HG03139 (cell line): ENCODE data around the gene ILF2.
A peak's percentile ranks its signal among the peaks of the same experiment; 100 is the strongest.
"Not testable (repeated sequence)": the region's sequence is repeated elsewhere in the genome, so short reads cannot be mapped to it uniquely, and the experiment has no call there.

Source experiments
- ATAC-seq: cut with Tn5 transposase; IDR thresholded peaks from one replicate; pipeline ENCODE4 v1.9.1; 2021; ENCODE audit not compliant: unreplicated experiment

Gene ILF2

DNA sequence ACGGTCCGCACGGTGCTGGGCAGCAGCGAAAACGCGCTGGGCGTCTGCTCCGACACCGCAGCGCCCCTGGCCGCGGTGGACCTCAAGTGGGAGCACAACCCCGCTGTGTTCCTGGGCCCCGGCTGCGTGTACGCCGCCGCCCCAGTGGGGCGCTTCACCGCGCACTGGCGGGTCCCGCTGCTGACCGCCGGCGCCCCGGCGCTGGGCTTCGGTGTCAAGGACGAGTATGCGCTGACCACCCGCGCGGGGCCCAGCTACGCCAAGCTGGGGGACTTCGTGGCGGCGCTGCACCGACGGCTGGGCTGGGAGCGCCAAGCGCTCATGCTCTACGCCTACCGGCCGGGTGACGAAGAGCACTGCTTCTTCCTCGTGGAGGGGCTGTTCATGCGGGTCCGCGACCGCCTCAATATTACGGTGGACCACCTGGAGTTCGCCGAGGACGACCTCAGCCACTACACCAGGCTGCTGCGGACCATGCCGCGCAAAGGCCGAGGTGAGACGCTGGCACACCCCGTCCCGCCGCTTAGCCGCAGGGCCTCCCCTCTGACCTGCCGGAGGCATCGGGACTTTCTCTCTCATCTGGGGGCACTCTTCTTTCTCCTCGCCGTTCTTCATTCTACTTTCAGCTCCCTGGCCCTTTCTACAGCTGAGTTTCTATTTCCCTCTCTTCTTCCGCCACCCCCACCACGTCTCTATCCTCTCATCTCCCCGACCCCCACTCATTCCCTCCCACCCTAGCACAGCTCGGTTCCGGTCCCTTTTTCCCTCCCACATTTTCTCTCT is 8.7 kb upstream of the ILF2 start:
- ATAC-seq, result no peak

DNA sequence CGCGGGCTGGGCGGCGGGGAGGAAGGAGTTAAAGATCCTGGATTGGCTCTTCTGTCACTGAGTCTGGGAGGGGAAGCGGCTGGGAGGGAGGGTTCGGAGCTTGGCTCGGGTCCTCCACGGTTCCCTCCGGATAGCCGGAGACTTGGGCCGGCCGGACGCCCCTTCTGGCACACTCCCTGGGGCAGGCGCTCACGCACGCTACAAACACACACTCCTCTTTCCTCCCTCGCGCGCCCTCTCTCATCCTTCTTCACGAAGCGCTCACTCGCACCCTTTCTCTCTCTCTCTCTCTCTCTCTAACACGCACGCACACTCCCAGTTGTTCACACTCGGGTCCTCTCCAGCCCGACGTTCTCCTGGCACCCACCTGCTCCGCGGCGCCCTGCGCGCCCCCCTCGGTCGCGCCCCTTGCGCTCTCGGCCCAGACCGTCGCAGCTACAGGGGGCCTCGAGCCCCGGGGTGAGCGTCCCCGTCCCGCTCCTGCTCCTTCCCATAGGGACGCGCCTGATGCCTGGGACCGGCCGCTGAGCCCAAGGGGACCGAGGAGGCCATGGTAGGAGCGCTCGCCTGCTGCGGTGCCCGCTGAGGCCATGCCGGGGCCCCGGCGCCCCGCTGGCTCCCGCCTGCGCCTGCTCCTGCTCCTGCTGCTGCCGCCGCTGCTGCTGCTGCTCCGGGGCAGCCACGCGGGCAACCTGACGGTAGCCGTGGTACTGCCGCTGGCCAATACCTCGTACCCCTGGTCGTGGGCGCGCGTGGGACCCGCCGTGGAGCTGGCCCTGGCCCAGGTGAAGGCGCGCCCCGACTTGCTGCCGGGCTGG is 7.9 kb upstream of the ILF2 start, which contains the start of gene NPR1:
NPR1 (plus strand) TSS at position 170 of the 818 bp plus-strand sequence; CDS start at position 591, 421 bp downstream.
- ATAC-seq, result no peak

DNA sequence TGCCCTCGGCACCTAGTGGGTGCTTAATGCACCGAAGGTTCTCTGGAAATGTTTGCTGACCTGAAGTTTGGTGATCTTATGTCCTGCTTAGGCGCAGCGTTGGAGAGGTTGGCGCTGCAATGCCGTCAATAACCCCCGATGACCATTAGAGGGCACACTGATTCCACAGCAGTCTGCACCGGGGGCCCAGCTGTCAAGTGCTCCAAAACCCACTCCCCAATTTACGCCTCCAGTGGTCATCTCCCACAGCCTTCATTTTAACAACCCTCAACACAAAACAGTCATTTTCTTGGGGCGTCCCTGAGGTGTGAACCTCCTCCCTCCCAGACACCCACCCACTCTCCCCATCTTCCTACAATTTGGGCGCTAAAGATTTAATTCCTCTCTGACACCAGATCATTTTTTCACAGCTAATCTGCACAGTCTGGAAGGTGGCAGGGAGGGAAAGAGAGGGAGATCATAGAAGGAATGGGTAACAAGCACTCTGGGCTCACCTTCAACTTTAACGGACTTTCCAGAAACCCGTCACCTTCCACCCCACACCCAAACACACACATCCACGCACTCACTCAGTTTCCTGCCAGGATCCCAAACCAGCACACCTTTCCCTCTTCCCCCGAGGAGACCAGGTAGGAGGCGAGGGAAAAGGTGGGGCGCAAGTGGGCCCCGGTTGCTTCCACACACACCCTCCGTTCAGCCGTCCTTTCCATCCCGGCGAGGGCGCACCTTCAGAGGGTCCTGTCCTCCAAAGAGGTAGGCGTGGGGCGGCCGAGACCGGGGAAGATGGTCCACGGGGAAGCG is 7.1 kb upstream of the ILF2 start:
- ATAC-seq, result no peak

DNA sequence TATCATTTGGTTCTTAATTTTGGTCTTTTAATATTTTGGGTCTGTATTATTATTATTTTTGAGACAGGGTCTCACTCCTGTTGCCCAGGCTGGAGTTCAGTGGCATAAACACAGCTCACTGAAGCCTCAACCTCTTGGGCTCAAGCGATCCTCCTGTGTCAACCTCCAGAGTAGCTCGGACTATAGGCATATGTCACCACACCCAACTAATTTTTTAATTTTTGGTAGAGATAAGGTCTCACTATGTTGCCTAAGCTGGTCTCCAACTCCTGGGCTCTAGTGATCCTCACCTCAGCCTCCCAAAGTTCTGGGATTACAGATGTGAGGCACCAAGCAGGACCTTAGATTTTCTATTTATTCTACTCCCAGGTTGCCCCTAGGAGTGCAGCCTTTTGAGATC is 2.7 kb upstream of the ILF2 start:
- no peak for ATAC-seq

DNA sequence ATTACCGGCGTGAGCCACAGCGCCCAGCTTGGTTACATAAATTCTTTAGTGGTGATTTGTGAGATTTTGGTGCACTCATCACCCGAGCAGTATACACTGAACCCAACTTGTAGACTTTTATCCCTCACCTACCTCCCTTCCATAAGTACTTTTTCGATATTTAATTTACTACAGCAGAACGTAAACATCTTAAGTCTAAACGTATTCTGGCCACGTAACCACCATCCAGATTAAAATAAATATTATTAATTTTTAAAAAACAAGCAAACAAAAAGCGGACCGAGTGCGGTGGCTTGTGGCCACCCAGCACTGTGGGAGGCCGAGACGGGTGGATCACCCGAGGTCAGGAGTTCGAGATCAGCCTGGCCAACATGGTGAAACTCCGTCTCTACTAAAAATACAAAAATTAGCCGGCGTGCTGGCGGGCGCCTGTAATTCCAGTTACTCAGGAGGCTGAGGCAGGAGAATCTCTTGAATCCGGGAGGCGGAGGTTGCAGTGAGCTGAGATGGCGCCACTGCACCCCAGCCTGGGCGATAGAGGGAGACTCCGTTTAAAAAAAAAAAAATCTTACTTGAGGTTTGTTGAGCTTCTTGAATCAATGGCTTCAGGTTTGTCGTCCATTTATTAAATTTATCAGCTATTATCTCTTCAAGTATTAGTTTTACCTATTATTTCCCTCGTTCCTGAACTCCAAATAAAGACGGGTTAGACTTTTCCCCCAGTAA is 998 bp upstream of the ILF2 start:
- ATAC-seq, result peak; percentile 2

DNA sequence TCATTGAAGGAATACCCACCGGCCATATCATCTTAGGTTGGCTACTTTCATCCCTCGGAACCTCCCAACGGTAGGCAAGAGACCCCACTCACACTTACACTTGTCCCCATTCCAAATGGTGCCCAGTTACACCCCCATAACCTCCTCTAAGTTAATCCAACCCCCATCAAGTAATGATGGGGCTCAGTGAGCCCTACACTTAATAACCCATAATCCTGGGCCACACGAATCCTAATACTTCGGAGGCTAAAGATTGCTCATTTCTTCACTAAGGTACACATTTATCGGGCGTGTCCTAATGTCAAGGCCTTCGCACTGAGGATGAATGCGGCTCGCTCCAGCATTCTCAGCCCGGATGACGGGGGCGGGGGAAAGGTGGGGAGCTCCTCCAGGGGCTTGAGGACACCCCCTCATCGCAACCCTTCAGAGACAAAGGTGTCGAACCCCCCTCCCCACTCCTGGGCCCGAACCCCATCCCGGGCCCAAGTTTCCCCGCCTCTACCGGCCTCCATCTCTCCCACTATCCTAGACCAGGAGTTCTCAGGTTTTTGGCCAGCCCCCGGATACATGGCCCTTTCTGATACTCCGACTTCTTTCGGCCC is 435 bp downstream of the ILF2 start:
- no peak for ATAC-seq

DNA sequence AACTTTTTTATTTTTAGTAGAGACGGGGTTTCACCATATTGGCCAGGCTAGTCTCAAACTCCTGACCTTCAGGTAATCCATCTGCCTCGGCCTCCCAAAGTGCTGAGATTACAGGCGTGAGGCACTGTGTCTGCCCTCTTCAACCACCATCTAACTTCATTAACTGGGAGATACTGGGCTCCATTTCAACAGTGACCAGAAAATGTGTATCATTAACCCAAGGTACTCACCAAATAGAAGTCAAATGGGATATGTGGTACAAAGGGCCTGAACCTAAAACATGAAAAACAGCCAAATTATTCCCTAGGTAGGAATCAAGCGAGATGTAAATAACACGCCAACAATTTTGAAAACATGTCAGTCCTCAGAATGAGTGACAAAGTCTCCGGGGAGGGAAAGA is 1.2 kb downstream of the ILF2 start:
- ATAC-seq, result no peak

DNA sequence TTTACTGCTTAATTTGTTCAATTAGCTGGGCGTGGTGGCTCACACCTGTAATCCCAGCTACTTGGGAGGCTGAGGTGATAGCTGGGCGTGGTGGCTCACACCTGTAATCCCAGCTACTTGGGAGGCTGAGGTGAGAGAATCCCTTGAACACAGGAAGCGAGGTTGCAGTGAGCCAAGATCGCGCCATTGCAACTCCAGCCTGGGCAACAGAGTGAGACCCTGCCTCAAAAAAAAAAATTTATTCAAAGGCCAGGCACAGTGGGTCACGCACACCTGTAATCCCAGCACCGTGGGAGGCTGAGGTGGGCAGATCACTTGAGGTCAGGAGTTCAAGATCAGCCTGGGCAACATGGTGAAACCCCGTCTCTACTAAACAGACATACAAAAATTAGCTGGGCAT is 2.1 kb downstream of the ILF2 start:
- ATAC-seq, result not testable (repeated sequence)

DNA sequence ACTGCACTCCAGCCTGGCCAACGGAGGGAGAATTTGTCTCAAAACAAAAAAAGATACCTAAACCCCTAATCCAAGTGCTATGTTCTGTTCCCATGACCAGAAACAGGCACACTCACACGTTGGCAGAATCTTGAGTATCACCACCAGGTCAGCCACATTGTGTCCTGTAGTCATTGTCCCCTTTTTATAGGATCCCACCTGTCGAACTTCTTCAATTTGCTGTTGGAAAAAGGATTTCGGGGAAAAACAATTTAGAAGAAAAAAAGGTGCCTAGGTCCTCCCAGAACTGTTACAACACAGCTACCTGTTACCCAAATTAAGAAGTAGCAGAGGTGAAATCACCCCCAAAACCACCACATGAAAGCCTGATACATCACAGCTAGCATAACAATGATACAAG is 3.4 kb downstream of the ILF2 start:
- no peak for ATAC-seq

DNA sequence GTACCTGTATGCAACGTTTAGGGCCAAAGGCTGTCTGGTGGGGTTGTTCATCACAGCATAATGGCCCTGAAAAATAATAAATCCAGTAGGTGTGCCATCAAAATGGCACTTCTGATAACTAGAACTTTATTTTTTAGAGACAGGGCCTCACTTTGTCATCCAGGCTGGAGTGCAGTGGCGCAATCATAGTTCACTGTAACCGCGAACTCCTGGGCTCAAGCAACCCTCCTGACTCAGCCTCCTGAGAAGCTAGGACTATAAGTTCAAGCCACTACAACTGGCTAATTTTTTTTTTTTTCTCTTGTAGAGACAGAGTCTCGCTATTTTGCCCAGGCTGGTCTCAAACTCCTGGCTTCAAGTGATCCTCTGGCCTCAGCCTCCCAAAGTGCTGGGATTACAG is 7.6 kb downstream of the ILF2 start:
- ATAC-seq, result no peak

DNA sequence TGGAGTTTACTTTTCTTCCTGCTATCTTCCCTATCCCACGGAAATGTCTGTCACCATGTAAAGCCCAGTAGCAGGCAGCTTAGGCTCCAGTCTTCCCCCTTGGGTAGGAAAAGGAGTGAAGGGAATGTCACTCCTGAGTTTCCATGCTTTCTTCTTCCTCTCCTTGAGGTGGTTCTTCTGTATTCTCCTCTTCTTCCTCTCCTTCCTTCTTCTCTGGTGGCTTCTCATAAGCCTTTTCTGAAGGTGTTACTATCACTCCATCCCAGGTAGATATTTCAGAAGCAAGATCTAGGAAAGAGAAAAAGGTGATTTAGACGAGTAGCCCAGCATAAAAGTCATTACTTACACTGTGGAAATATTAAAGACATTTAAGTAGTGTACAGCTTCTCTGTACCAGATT is 8.5 kb downstream of the ILF2 start:
- ATAC-seq, result no peak

DNA sequence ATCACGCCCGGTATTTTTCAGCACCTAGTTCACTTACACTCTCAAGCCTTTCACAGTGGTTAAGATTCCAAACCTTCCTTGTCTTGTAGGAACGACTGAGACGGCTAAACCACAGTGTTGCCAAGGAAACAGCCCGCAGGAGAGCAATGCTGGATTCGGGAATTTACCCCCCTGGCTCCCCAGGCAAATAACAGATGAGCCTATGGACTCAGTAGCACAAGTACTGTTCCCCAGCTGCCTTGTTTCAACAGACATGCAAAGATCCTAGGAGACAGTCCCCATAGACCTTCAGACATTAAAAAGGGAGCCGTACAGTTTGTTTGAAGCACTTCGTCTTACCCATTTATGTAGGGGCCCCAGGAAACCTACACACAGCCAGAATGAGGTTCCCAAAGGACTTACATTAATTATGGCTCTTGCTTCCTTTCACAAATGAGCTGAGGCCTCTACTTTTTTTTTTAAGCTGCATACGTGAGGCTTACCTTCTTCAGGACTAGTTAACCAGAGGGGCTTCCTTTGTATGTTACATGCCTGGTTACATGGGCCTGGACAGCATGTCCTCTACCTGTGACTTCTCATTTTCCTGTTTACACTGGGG is 9.6 kb downstream of the ILF2 start:
- no peak for ATAC-seq

DNA sequence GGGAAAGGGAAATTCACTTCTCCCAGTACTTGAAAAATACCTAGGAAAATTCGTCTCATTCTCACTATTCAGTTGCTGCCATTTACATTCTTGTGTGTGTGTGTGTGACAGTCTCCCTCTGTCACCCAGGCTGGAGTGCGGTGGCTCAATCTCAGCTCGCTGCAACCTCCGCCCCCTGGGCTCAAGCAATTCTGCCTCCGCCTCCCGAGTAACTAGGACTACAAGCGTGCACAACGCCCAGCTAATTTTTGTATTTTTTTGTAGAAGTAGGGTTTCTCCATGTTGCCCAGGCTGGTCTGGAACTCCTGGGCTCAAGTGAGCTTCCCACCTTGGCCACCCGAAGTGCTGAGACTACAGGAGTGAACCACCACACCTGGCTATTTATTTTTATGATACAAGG is 11.1 kb downstream of the ILF2 start:
- no peak for ATAC-seq

DNA sequence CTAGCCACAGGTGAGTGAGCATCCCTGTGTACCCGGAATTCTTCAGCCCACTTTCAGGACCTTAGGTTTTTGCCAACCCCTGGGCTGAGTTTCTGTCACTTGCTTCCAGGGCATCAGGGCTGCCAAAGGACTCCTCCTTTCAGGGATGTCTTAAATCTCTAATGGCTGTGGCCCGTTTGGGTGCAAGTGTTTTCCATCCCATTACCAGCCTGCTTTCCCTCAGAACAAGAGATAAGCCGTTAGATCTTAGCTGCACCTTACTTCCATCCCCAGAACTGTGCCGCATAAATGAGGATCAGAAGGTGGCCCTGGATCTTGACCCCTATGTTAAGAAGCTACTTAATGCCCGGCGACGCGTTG is 11.6 kb downstream of the ILF2 start:
- no peak for ATAC-seq

DNA sequence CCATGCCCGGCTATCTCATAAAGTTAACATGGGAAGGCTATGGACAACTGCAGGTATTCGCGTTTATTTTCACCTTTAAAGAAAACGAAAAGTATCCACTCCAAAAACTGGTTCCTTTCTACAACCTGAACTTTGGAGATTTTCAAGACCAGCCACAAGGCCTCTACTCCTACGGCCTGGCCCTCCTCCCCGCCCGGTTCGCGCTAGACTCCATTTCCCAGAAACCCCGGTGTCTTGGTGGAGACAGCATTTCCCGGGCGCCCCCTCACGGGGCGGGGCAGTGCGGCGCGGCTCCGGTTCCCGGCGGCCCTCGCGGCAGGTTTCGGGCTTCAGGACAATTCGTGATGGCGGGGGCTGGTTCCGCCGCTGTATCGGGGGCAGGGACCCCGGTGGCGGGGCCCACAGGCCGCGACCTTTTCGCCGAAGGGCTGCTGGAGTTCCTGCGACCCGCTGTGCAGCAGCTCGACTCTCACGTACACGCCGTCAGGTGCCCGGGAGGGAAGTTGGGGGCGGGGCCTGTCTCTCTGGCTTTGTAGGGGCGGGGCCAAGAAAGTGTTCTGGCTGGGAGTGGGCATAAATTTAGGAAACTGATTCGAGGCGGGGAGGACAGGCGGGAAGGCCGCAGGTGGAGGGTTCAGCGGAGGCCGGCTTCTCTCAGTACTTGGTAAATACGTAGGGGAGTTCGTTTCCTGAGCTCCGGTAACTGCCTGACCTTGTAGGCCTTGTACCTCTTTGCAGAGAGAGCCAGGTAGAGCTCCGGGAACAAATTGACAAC is 12.2 kb downstream of the ILF2 start, which contains the start of gene SNAPIN:
SNAPIN (plus strand) TSS at position 304 of the 775 bp plus-strand sequence; CDS start at position 345, 41 bp downstream.
- ATAC-seq, result peak; percentile 91

DNA sequence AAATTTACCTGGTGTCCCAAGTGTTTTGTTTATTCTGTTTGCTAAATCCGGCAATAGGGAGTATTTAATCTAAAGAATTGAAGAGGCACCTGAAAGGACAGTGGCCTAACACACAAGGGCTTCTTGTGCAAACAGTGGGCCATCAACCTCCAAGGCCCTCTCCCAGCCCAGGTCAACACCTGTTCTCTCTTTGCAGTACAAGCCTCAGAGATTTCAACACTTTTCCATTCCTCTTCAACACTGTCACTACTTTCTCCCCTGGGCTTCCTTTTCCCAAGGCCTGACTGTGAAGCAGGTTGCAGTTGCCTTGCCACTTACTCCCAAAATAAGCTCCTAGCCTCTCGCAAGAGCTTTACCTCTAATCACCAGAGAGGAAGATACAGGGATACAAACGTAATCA is 15.5 kb downstream of the ILF2 start:
- ATAC-seq, result no peak

DNA sequence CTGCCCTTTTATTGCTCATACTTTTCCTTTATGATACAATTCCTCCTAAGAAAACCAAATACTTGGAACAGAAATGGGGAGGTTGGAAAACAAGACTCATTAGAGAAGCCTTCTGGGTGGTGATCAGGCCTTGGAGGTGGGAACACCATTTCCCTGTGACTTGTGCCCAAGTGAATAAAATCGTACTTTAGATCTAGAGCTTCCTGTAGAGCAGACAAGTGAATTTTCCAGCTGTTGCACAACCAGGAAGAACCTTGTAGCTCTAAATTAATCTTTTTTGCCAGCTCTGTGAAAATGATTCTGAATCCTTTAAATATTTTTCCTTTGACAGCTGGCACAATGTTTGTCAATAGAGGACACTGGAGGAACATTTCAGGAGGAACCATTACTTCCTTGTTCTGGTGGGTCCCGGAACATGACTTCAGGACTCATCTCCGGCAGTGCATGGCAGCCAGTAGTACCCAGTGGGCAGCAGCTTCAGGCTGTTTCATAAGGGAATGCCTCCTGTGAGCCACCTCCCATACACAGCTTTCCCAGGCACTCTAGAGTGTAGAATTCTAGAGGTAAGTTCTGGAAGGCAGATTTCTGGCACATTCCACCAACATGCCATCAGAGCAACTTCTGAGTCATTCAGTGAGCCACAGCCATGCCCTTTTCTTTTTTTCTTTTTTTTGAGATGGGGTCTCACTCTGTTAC is 17.8 kb downstream of the ILF2 start:
- ATAC-seq, result no peak

DNA sequence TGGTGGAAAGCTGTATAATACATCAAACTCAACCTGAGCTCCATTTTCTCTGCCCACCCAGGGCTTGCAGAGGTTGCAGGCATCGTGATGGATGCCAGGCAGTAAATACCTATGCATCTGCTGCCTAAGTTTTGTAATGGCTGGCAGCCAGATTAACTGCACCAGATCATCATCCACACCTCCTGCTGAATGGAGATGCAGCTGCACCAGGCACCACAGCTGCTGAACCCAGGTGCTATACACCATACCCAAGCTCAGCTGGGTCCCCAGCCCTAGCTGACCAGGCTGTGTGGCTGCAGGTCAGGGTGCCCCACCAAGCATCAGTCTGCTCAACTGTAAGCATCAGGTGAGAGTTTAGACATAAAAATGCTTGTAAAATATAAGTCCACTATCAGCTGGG is 19.0 kb downstream of the ILF2 start:
- ATAC-seq, result no peak

DNA sequence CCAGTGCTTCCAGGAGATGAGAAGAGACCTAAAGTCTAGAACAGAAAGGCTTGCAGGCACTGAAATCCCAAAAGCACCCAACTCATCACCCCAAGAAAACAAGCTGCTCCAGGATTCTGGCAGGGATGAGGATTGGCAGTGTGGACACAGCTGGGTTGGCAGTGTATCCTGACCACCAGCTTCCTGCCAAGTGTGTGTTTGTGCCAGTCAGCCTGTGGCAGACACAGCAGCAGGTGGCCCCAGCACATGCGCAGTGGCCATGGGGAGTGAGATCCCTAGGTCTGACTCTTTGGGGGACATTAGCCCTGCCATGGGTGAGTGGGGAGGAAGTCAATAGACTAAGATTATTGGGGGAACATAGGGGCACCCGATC is 20.9 kb downstream of the ILF2 start:
- no peak for ATAC-seq
